ENCODE data around the gene HBA2. TPM values are rescaled to one million over a fixed set of nuclear protein-coding genes. Genes with fewer than 3 reads are reported as not detected.
"Not testable (repeated sequence)": the region's sequence is repeated elsewhere in the genome, so short reads cannot be mapped to it uniquely, and the experiment has no call there.

The HBA2 gene
- total RNA-seq, 1 experiment from 2014 or later = not detected

DNA sequence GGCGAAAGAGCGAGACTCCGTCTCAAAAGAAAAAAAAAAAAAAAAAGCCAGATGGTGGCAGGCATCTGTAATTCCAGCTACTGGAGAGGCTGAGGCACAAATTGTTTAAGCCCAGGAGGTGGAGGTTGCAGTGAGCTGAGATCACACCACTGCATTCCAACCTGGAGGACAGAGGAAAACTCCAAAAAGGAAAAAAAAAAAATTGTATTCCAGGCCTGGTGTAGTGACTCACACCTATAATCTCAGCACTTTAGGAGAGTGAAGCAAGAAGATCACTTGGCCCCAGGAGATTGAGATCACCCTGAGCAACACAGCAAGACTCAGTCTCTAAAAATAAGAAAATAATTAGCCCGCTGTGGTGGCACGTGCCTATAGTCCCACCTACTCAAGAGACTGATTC, 27.7 kb downstream of the HBA2 start:
- H2AFZ ChIP-seq (ENCODE audit: low read length) = no peak overlapping the region
- H3K36me3 ChIP-seq (ENCODE audit: low read depth, low read length) = peaks cover 21% of the 10 kb centered on the region
- H3K4me2 ChIP-seq (ENCODE audit: low read length) = no peak overlapping the region
- intact Hi-C loops (cut with micrococcal nuclease) = no loop called here
- no peaks in the 10 kb centered on the region for H4K20me1 ChIP-seq (ENCODE audit: low read length)
- H3K4me3 ChIP-seq (ENCODE audit: low read length) = no peak overlapping the region
- no peaks in the 10 kb centered on the region for H3K79me2 ChIP-seq (ENCODE audit: low read length)
- H3K27me3 ChIP-seq (ENCODE audit: low read length) = no peaks in the 10 kb centered on the region
- no peaks in the 10 kb centered on the region for H3F3A ChIP-seq (ENCODE audit: low read length, unreplicated experiment)
- TF ChIP-seq EZH2 (IDR thresholded peaks at IDR 0.05; ENCODE audit: low read length, unreplicated experiment) (no peak), EZH2phosphoT487 (IDR thresholded peaks at IDR 0.05; ENCODE audit: borderline replicate concordance, low read length) (no peak), CTCF (conservative IDR thresholded peaks at IDR 0.05; ENCODE audit: low read depth, low read length) (no peak)
- no peaks in the 10 kb centered on the region for H3K9me3 ChIP-seq (ENCODE audit: low read length)
- no TSS peak for BruUV-seq (replicated peaks)
- no peaks in the 10 kb centered on the region for H3K9me2 ChIP-seq (replicated peaks; ENCODE audit: low read length)
- H3K4me1 ChIP-seq (ENCODE audit: insufficient read depth, low read length) = no peaks in the 10 kb centered on the region
- H3K27ac ChIP-seq (ENCODE audit: low read length) = no peak overlapping the region
- ATAC-seq (peak; percentile 50), DNase-seq (peak; percentile 16)
- ChIA-PET CTCF (no interaction called here), POLR2A (ENCODE audit: unreplicated experiment) (no interaction called here)
- no peak overlapping the region for H3K9ac ChIP-seq (ENCODE audit: low read length)

DNA sequence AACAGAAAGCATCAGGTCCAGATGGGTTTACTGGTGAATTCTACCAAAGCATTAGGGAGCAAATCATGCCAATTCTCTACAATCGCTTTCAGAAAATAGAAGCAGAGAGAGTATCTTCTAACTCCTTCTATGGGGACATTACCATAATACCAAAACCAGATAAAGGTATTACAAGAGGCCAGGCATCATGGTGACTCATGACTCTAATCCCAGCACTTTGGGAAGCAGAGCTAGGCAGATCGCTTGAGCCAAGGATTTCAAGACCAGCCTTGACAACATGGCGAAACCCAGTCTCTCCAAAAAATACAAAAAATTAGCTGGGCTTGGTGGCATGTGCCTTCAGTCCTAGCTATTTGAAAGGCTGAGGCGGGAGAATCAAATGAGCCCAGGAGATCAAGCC, 30.6 kb downstream of the HBA2 start:
- no peak overlapping the region for H3K4me3 ChIP-seq (ENCODE audit: low read length)
- no peaks in the 10 kb centered on the region for H3F3A ChIP-seq (ENCODE audit: low read length, unreplicated experiment)
- TF ChIP-seq CTCF (conservative IDR thresholded peaks at IDR 0.05; ENCODE audit: low read depth, low read length) (no peak), EZH2 (IDR thresholded peaks at IDR 0.05; ENCODE audit: low read length, unreplicated experiment) (no peak), EZH2phosphoT487 (IDR thresholded peaks at IDR 0.05; ENCODE audit: borderline replicate concordance, low read length) (no peak)
- H3K9me3 ChIP-seq (ENCODE audit: low read length) = no peaks in the 10 kb centered on the region
- no peaks in the 10 kb centered on the region for H3K27me3 ChIP-seq (ENCODE audit: low read length)
- no peaks in the 10 kb centered on the region for H3K79me2 ChIP-seq (ENCODE audit: low read length)
- intact Hi-C loops (cut with micrococcal nuclease) = no loop called here
- H4K20me1 ChIP-seq (ENCODE audit: low read length) = 0 out of 2 replicates have a peak, but pooled peaks cover 2% of the 10 kb centered on the region
- no peak for ATAC-seq
- H2AFZ ChIP-seq (ENCODE audit: low read length) = no peak overlapping the region
- H3K36me3 ChIP-seq (ENCODE audit: low read depth, low read length) = peaks cover 25% of the 10 kb centered on the region
- CTCF ChIA-PET = no interaction called here
- H3K27ac ChIP-seq (ENCODE audit: low read length) = no peak overlapping the region
- H3K9me2 ChIP-seq (replicated peaks; ENCODE audit: low read length) = no peaks in the 10 kb centered on the region
- H3K4me1 ChIP-seq (ENCODE audit: insufficient read depth, low read length) = no peaks in the 10 kb centered on the region
- no peak overlapping the region for H3K4me2 ChIP-seq (ENCODE audit: low read length)
- H3K9ac ChIP-seq (ENCODE audit: low read length) = no peak overlapping the region
- BruUV-seq (replicated peaks) = no TSS peak
- DNase-seq = no peak
- POLR2A ChIA-PET (ENCODE audit: unreplicated experiment) = no interaction called here

DNA sequence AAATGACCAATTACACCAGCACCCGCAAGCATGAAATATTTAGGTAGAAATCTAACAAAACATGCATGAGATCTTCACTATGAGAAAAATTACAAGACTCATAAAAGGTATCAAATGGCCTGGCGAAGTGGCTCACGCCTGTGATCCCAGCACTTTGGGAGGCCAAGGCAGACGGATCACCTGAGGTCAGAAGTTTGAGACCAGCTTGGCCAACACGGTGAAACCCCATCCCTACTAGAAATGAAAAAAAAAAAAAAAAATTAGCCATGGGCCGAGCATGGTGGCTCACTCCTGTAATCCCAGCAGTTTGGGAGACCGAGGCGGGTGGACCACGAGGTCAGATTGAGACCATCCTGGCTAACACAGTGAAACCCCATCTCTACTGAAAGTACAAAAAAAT, 31.4 kb downstream of the HBA2 start:
- intact Hi-C loops (cut with micrococcal nuclease); H4K20me1 ChIP-seq (ENCODE audit: low read length); H3K9me3 ChIP-seq (ENCODE audit: low read length); ATAC-seq; POLR2A ChIA-PET (ENCODE audit: unreplicated experiment); H3K27me3 ChIP-seq (ENCODE audit: low read length); H3K4me1 ChIP-seq (ENCODE audit: insufficient read depth, low read length); H3K9me2 ChIP-seq (replicated peaks; ENCODE audit: low read length); H3K79me2 ChIP-seq (ENCODE audit: low read length); H3K9ac ChIP-seq (ENCODE audit: low read length); H3K4me3 ChIP-seq (ENCODE audit: low read length); BruUV-seq (replicated peaks); H2AFZ ChIP-seq (ENCODE audit: low read length); H3K4me2 ChIP-seq (ENCODE audit: low read length); H3K27ac ChIP-seq (ENCODE audit: low read length); DNase-seq; H3F3A ChIP-seq (ENCODE audit: low read length, unreplicated experiment): not testable (repeated sequence)
- CTCF ChIA-PET = interaction anchor here (0.7 kb wide), 1 partner anchor 153 kb away, joined by 3 read pairs; no protein-coding TSS in a partner anchor
- peaks cover 24% of the 10 kb centered on the region for H3K36me3 ChIP-seq (ENCODE audit: low read depth, low read length)

DNA sequence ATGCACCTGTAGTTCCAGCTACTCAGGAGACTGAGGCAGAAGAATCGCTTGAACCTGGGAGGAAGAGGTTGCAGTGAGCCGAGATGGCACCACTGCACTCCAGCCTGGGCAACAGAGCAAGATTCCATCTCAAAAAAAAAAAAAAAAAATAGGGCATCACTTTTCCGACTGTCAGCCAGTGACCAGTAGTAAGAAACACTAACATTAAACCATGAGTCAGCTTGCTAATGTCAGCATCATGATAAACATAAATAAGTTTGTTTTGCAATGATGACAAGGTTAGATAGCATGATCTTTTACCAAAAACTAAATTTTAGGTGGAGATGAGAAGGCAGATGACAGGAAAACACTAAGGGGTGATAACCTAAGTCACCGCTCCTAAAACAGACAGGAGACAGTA, 36.7 kb downstream of the HBA2 start:
- H3K9me3 ChIP-seq (ENCODE audit: low read length); ATAC-seq; CTCF ChIA-PET; H3K9ac ChIP-seq (ENCODE audit: low read length); H3K4me1 ChIP-seq (ENCODE audit: insufficient read depth, low read length); H3K4me2 ChIP-seq (ENCODE audit: low read length); H4K20me1 ChIP-seq (ENCODE audit: low read length); DNase-seq; H3K9me2 ChIP-seq (replicated peaks; ENCODE audit: low read length); H3F3A ChIP-seq (ENCODE audit: low read length, unreplicated experiment); BruUV-seq (replicated peaks); H2AFZ ChIP-seq (ENCODE audit: low read length); intact Hi-C loops (cut with micrococcal nuclease); H3K27me3 ChIP-seq (ENCODE audit: low read length); H3K4me3 ChIP-seq (ENCODE audit: low read length); H3K27ac ChIP-seq (ENCODE audit: low read length): not testable (repeated sequence)
- peaks cover 30% of the 10 kb centered on the region for H3K36me3 ChIP-seq (ENCODE audit: low read depth, low read length)
- POLR2A ChIA-PET (ENCODE audit: unreplicated experiment) = interaction anchor here (0.6 kb wide), 1 partner anchor 22 kb away, joined by 3 read pairs; no protein-coding TSS in a partner anchor
- peaks cover 23% of the 10 kb centered on the region for H3K79me2 ChIP-seq (ENCODE audit: low read length)

DNA sequence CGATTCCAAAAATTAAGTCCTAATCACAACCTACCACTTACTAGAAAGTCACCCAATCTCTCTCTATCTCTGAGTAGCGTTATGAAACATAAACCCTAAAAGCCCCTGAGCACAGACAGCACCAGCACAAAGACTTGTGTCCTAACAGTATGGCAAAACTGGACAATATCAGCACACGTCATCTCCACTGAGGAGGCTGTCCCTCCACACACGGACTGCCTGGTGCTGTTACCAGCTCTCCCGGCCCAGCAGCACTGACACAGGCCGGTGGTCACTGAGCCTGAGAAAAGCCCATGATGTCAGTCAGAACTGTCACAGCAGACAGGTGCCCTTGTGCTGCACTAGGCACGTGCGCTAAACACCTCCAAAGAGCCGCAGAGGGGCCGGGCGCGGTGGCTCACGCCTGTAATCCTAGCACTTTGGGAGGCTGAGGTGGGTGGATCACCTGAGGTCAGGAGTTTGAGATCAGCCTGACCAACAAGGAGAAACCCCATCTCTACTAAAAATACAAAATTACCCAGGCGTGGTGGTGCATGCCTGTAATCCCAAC, 39.0 kb downstream of the HBA2 start:
- not testable (repeated sequence) for H3K4me1 ChIP-seq (ENCODE audit: insufficient read depth, low read length)

More for the DNA sequence above, 39.0 kb downstream of the HBA2 start:
- Histone ChIP-seq H3K36me3 (ENCODE audit: low read depth, low read length) (peaks cover 15% of the 10 kb centered on the region), H3K79me2 (ENCODE audit: low read length) (peaks cover 33% of the 10 kb centered on the region)
- H3K9me3 ChIP-seq (ENCODE audit: low read length); CTCF ChIA-PET; H3F3A ChIP-seq (ENCODE audit: low read length, unreplicated experiment); POLR2A ChIA-PET (ENCODE audit: unreplicated experiment); BruUV-seq (replicated peaks); DNase-seq; H3K4me3 ChIP-seq (ENCODE audit: low read length); H4K20me1 ChIP-seq (ENCODE audit: low read length); H3K9me2 ChIP-seq (replicated peaks; ENCODE audit: low read length); H3K27ac ChIP-seq (ENCODE audit: low read length); ATAC-seq; intact Hi-C loops (cut with micrococcal nuclease); H2AFZ ChIP-seq (ENCODE audit: low read length); H3K27me3 ChIP-seq (ENCODE audit: low read length); H3K9ac ChIP-seq (ENCODE audit: low read length); H3K4me2 ChIP-seq (ENCODE audit: low read length): not testable (repeated sequence)

All from PC-3 (cell line).